Skeletal muscle cell (primary cell): Measurements from ENCODE around the gene TP53BP1.

Experiments used
- DNase-seq: peaks from one replicate; pipeline ENCODE4 v3.0.0-alpha.2; 2010; ENCODE audit warnings: low read depth
- H3K4me3 ChIP-seq: 2 replicates; pipeline ENCODE4 v1.5.1; 2011; ENCODE audit warnings: low read depth, mild to moderate bottlenecking, control low read depth, low read length, moderate library complexity

TP53BP1 gene

GRCh38 chr15:43492266-43492665 lies 690 bp downstream of the TP53BP1 start:
- DNase-seq: no peak
- H3K4me3 ChIP-seq: peak overlapping the region; percentile 87

GRCh38 chr15:43489191-43489590 lies 3.8 kb downstream of the TP53BP1 start:
- no peak for DNase-seq
- H3K4me3 ChIP-seq: no peak overlapping the region

- DNase-seq: no peak
- H3K4me3 ChIP-seq: no peak overlapping the region
These were observed 4.2 kb downstream of the TP53BP1 start for GRCh38 chr15:43488790-43489189.

- no peak overlapping the region for H3K4me3 ChIP-seq
- DNase-seq: no peak
These were observed 5.6 kb downstream of the TP53BP1 start for GRCh38 chr15:43487271-43487895.

GRCh38 chr15:43484455-43484854 lies 8.5 kb downstream of the TP53BP1 start:
- no peak overlapping the region for H3K4me3 ChIP-seq
- DNase-seq: no peak

- no peak overlapping the region for H3K4me3 ChIP-seq
- DNase-seq: no peak
These were observed 9.4 kb downstream of the TP53BP1 start for GRCh38 chr15:43483297-43484128.

- DNase-seq: no peak
- H3K4me3 ChIP-seq: no peak overlapping the region
These were observed 19.1 kb downstream of the TP53BP1 start for GRCh38 chr15:43473885-43474284.

- DNase-seq: no peak
- H3K4me3 ChIP-seq: no peak overlapping the region
These were observed 21.0 kb downstream of the TP53BP1 start for GRCh38 chr15:43471975-43472374.

- no peak for DNase-seq
These were observed 23.1 kb downstream of the TP53BP1 start for GRCh38 chr15:43469867-43470266.

GRCh38 chr15:43465100-43465499 lies 27.9 kb downstream of the TP53BP1 start:
- no peak overlapping the region for H3K4me3 ChIP-seq
- peak; percentile 73 for DNase-seq

More at GRCh38 chr15:43469867-43470266, 23.1 kb downstream of the TP53BP1 start:
- no peak overlapping the region for H3K4me3 ChIP-seq

- DNase-seq: no peak
These were observed 29.0 kb downstream of the TP53BP1 start for GRCh38 chr15:43463998-43464397.

GRCh38 chr15:43463507-43463906 lies 29.4 kb downstream of the TP53BP1 start:
- H3K4me3 ChIP-seq: no peak overlapping the region
- no peak for DNase-seq

More at GRCh38 chr15:43463998-43464397, 29.0 kb downstream of the TP53BP1 start:
- H3K4me3 ChIP-seq: no peak overlapping the region

GRCh38 chr15:43449981-43450380 lies 43.0 kb downstream of the TP53BP1 start:
- H3K4me3 ChIP-seq: no peak overlapping the region
- no peak for DNase-seq

GRCh38 chr15:43446344-43446743 lies 46.6 kb downstream of the TP53BP1 start:
- no peak overlapping the region for H3K4me3 ChIP-seq
- DNase-seq: no peak

GRCh38 chr15:43441316-43441715 lies 51.6 kb downstream of the TP53BP1 start:
- no peak overlapping the region for H3K4me3 ChIP-seq
- no peak for DNase-seq

GRCh38 chr15:43440721-43441281 lies 52.2 kb downstream of the TP53BP1 start:
- H3K4me3 ChIP-seq: no peak overlapping the region
- peak; percentile 90 for DNase-seq

GRCh38 chr15:43439268-43439667 lies 53.7 kb downstream of the TP53BP1 start:
- no peak for DNase-seq
- no peak overlapping the region for H3K4me3 ChIP-seq

- H3K4me3 ChIP-seq: no peak overlapping the region
- DNase-seq: no peak
These were observed 56.6 kb downstream of the TP53BP1 start for GRCh38 chr15:43436395-43436794.

GRCh38 chr15:43434446-43434845 lies 58.5 kb downstream of the TP53BP1 start:
- DNase-seq: no peak
- H3K4me3 ChIP-seq: no peak overlapping the region

GRCh38 chr15:43433661-43434303 lies 59.2 kb downstream of the TP53BP1 start:
- DNase-seq: no peak
- no peak overlapping the region for H3K4me3 ChIP-seq
